ENCODE data around the gene NAV3. TPM values are rescaled to one million over a fixed set of nuclear protein-coding genes. Genes with fewer than 3 reads are reported as not detected.

Gene NAV3
- total RNA-seq, 2 experiments from 2014 or later, result not detected

GRCh38 chr12:78199926-78200325 lies 369.2 kb downstream of the NAV3 start:
- Mint-ChIP-seq H3K4me1 (no peaks in the 10 kb centered on the region), H3K27ac (no peak overlapping the region), H3K9me3 (peaks cover 5% of the 10 kb centered on the region), H3K27me3 (no peaks in the 10 kb centered on the region), H3K4me3 (no peak overlapping the region), H3K36me3 (ENCODE audit: low read depth) (no peaks in the 10 kb centered on the region)
- ChIA-PET CTCF (no interaction called here), POLR2A (no interaction called here)
- no peak for DNase-seq

DNA sequence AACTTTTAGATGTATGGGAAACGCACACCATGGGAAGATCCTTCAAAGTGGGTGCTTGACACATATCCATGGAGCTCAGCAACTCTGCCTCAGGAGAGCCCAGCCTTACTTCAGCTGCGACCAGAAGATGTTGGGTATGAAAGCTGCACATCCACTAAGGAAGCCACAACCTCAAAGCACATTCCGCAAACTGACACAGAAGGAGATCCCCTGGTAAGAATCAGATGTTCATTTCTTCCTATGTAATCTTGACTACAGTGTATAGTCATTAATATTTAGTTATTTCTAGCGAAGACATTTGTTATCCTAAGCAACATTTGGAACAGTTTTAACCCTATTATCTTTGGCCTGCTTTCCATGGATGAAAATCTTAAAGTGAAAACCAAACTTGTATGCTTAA lies 374.2 kb downstream of the NAV3 start:
- no peak overlapping the region for H3K4me3 Mint-ChIP-seq
- H3K9me3 Mint-ChIP-seq, result peaks cover 10% of the 10 kb centered on the region
- ChIA-PET POLR2A (no interaction called here), CTCF (no interaction called here)
- H3K27ac Mint-ChIP-seq, result no peak overlapping the region
- H3K27me3 Mint-ChIP-seq, result no peaks in the 10 kb centered on the region
- no peaks in the 10 kb centered on the region for H3K4me1 Mint-ChIP-seq
- H3K36me3 Mint-ChIP-seq (ENCODE audit: low read depth), result no peaks in the 10 kb centered on the region
- DNase-seq, result no peak

DNA sequence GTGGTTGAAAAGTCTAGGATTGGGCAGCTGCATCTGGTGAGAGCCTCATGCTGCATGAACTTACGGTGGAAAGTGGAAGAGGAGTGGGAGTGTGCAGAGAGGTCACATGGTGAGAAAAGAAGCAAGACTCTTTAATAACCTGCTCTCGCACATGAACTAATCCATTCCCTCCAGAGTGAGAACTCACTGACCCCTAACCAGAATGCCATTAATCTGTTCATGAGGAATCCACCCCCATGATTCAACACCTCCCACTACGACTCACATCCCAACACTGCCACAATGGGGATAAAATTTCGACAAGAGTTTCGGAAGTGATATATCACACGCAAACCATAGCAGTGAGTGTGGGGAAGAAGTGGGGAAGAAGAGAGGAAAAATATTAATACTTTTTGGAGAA lies 377.4 kb downstream of the NAV3 start:
- DNase-seq, result no peak

DNA sequence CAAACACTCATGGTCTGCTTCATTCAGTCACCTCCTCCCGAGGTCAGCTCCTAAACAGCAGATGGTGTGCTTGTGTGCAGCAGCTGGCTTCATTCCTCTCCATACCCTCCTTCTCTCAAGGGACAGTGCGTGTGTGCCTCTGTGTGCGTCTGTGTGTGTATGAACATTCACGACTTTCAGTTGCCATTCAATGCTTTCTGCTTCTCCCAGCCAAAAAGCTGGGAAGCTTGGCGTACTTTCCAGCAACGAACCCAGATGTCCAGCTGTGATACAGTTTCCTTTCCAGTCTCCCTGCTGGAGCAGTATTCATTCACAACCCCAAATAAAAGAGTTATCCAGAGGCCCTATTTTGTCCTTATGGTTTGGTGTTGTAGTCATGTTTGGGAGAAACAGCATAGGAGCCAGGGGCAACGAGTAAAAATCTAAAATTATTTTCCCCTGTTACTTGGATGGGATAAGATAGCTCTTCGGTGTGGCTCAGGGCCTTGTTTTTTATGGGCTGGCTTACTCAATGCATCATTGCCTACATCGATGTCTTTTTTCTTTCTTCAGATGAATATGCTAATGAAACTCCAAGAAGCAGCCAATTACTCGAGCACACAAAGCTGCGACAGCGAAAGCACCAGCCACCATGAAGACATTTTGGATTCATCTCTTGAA lies 379.3 kb downstream of the NAV3 start:
- ChIA-PET CTCF (no interaction called here), POLR2A (no interaction called here)
- H3K9me3 Mint-ChIP-seq, result peaks cover 7% of the 10 kb centered on the region
- no peak for DNase-seq
- no peak overlapping the region for H3K27ac Mint-ChIP-seq
- H3K27me3 Mint-ChIP-seq, result no peaks in the 10 kb centered on the region
- H3K4me3 Mint-ChIP-seq, result no peak overlapping the region
- no peaks in the 10 kb centered on the region for H3K36me3 Mint-ChIP-seq (ENCODE audit: low read depth)
- no peaks in the 10 kb centered on the region for H3K4me1 Mint-ChIP-seq

More for the DNA sequence above, 377.4 kb downstream of the NAV3 start:
- CTCF ChIA-PET, result no interaction called here
- Mint-ChIP-seq H3K4me3 (no peak overlapping the region), H3K27me3 (no peaks in the 10 kb centered on the region), H3K27ac (no peak overlapping the region), H3K4me1 (no peaks in the 10 kb centered on the region), H3K36me3 (ENCODE audit: low read depth) (no peaks in the 10 kb centered on the region), H3K9me3 (peaks cover 7% of the 10 kb centered on the region)
- POLR2A ChIA-PET, result no interaction called here

DNA sequence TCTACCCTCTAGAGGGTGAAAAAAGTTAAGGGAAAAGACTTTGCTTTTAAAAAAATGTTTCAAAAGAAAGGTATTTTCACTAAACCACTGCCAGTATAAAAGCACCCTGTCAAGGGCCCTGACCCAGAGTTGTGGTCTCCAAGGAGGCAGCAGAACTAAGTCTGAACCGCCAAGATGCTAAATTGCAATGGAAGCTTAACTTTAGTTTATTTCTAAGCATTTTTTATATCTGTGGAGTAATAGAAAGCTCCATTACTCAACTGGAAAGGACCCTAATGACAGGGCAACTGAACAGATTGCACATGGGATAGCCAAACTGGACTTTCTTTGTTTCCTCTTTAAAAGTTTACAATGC lies 379.8 kb downstream of the NAV3 start:
- Mint-ChIP-seq H3K4me1 (no peaks in the 10 kb centered on the region), H3K27me3 (no peaks in the 10 kb centered on the region), H3K4me3 (no peak overlapping the region), H3K36me3 (ENCODE audit: low read depth) (no peaks in the 10 kb centered on the region), H3K9me3 (peaks cover 7% of the 10 kb centered on the region), H3K27ac (no peak overlapping the region)
- no peak for DNase-seq
- ChIA-PET POLR2A (no interaction called here), CTCF (no interaction called here)

GRCh38 chr12:78210894-78211302 lies 380.2 kb downstream of the NAV3 start:
- no peak overlapping the region for H3K27ac Mint-ChIP-seq

GRCh38 chr12:78220811-78221210 lies 390.1 kb downstream of the NAV3 start:
- H3K36me3 Mint-ChIP-seq (ENCODE audit: low read depth), result no peaks in the 10 kb centered on the region
- H3K4me3 Mint-ChIP-seq, result no peak overlapping the region
- ChIA-PET POLR2A (no interaction called here), CTCF (no interaction called here)
- no peak overlapping the region for H3K27ac Mint-ChIP-seq
- H3K27me3 Mint-ChIP-seq, result no peaks in the 10 kb centered on the region
- no peaks in the 10 kb centered on the region for H3K4me1 Mint-ChIP-seq
- H3K9me3 Mint-ChIP-seq, result peaks cover 4% of the 10 kb centered on the region
- DNase-seq, result no peak

More at GRCh38 chr12:78210894-78211302, 380.2 kb downstream of the NAV3 start:
- DNase-seq, result no peak
- Mint-ChIP-seq H3K4me1 (no peaks in the 10 kb centered on the region), H3K27me3 (no peaks in the 10 kb centered on the region), H3K4me3 (no peak overlapping the region), H3K9me3 (peaks cover 7% of the 10 kb centered on the region), H3K36me3 (ENCODE audit: low read depth) (no peaks in the 10 kb centered on the region)
- ChIA-PET POLR2A (no interaction called here), CTCF (no interaction called here)

DNA sequence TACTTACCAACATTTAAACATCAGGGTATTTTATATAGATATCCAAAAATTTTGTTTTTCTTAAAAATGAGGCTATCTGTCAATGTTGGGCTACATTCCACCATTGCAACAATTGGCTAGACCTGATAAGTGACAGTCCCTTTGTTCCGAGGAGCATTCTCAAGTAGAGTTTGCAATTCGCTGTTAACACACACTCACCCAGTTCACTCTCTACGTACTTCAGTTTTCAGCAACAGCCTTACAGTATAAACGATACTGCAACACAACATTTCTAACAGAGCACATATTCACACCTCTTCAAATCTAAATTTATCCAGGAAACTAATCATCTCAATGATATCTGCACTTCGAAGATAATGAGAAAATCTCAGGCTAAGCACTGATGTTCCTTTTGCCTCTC lies 393.5 kb downstream of the NAV3 start:
- H3K4me1 Mint-ChIP-seq, result no peaks in the 10 kb centered on the region
- ChIA-PET CTCF (no interaction called here), POLR2A (no interaction called here)
- H3K9me3 Mint-ChIP-seq, result peaks cover 6% of the 10 kb centered on the region
- H3K27me3 Mint-ChIP-seq, result no peaks in the 10 kb centered on the region
- no peaks in the 10 kb centered on the region for H3K36me3 Mint-ChIP-seq (ENCODE audit: low read depth)
- H3K27ac Mint-ChIP-seq, result no peak overlapping the region
- H3K4me3 Mint-ChIP-seq, result no peak overlapping the region
- no peak for DNase-seq

GRCh38 chr12:78226763-78227162 lies 396.1 kb downstream of the NAV3 start:
- Mint-ChIP-seq H3K27me3 (no peaks in the 10 kb centered on the region), H3K27ac (no peak overlapping the region), H3K4me3 (no peak overlapping the region), H3K4me1 (no peaks in the 10 kb centered on the region), H3K9me3 (peaks cover 6% of the 10 kb centered on the region), H3K36me3 (ENCODE audit: low read depth) (no peaks in the 10 kb centered on the region)
- ChIA-PET POLR2A (no interaction called here), CTCF (no interaction called here)
- DNase-seq, result no peak

DNA sequence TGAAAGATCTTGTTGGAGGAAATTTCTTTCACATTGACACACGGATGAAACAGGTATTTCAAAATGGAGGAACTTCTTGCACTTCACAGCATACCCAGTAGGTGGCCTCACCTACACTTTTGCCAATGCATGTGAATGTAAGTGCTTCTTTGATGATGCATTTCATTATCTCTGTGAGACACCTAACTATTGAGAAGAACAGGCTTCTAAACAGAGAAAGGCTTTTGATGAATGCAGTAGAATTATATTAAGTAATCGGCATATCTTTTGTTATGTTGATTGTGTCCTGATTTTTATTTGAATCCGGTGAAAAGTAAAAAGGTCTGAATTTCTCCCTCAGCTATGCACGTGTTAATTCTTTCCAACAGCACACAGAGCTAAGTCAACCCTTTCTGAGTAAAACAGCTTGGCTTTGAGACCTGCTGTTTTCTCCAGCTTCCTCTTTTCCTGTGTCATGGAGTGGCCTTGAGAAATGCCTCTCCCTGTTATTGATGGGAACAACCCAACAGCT lies 399.0 kb downstream of the NAV3 start:
- Mint-ChIP-seq H3K4me1 (no peaks in the 10 kb centered on the region), H3K4me3 (no peak overlapping the region), H3K27ac (no peak overlapping the region), H3K9me3 (peaks cover 2% of the 10 kb centered on the region), H3K36me3 (ENCODE audit: low read depth) (no peaks in the 10 kb centered on the region), H3K27me3 (no peaks in the 10 kb centered on the region)
- CTCF ChIA-PET, result no interaction called here
- POLR2A ChIA-PET, result no interaction called here
- DNase-seq, result peak; percentile 16

GRCh38 chr12:78232756-78233155 lies 402.1 kb downstream of the NAV3 start:
- H3K4me1 Mint-ChIP-seq, result no peaks in the 10 kb centered on the region
- POLR2A ChIA-PET, result no interaction called here
- no peak overlapping the region for H3K4me3 Mint-ChIP-seq
- DNase-seq, result no peak
- H3K9me3 Mint-ChIP-seq, result peaks cover 6% of the 10 kb centered on the region
- no peaks in the 10 kb centered on the region for H3K36me3 Mint-ChIP-seq (ENCODE audit: low read depth)
- H3K27me3 Mint-ChIP-seq, result no peaks in the 10 kb centered on the region
- CTCF ChIA-PET, result no interaction called here
- H3K27ac Mint-ChIP-seq, result no peak overlapping the region

GRCh38 chr12:78236264-78236663 lies 405.6 kb downstream of the NAV3 start:
- POLR2A ChIA-PET, result no interaction called here
- H3K36me3 Mint-ChIP-seq (ENCODE audit: low read depth), result no peaks in the 10 kb centered on the region
- DNase-seq, result no peak
- peaks cover 6% of the 10 kb centered on the region for H3K9me3 Mint-ChIP-seq
- CTCF ChIA-PET, result no interaction called here
- no peaks in the 10 kb centered on the region for H3K27me3 Mint-ChIP-seq
- no peak overlapping the region for H3K27ac Mint-ChIP-seq
- H3K4me1 Mint-ChIP-seq, result no peaks in the 10 kb centered on the region
- no peak overlapping the region for H3K4me3 Mint-ChIP-seq

- ChIA-PET POLR2A (no interaction called here), CTCF (no interaction called here)
- Mint-ChIP-seq H3K4me3 (no peak overlapping the region), H3K27me3 (no peaks in the 10 kb centered on the region), H3K27ac (no peak overlapping the region), H3K4me1 (no peaks in the 10 kb centered on the region), H3K9me3 (peaks cover 6% of the 10 kb centered on the region), H3K36me3 (ENCODE audit: low read depth) (no peaks in the 10 kb centered on the region)
- no peak for DNase-seq
Observed at GRCh38 chr12:78239544-78239943, 408.9 kb downstream of the NAV3 start.

DNA sequence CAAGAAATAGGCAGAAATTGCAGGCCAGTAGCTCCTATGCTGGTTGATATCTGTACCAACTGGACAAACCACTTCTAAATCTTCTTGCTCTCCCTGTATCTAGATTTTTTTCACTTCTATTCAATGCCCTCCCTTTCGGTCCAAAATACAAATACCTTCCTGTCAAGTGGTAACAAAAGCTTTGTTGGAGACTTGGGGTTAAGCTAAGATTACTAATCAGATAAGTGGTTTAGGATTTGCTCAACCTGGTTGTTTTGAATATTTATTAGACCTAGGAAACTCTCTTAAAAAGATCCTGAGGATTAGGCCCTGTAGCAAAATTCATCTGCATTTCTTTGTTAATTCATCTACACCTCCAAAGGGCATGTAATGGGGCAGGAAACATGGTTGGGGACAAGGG lies 410.1 kb downstream of the NAV3 start:
- no peaks in the 10 kb centered on the region for H3K9me3 Mint-ChIP-seq
- H3K36me3 Mint-ChIP-seq (ENCODE audit: low read depth), result no peaks in the 10 kb centered on the region
- no peak for DNase-seq
- no peak overlapping the region for H3K4me3 Mint-ChIP-seq
- no peaks in the 10 kb centered on the region for H3K4me1 Mint-ChIP-seq
- CTCF ChIA-PET, result no interaction called here
- H3K27me3 Mint-ChIP-seq, result no peaks in the 10 kb centered on the region
- POLR2A ChIA-PET, result no interaction called here
- no peak overlapping the region for H3K27ac Mint-ChIP-seq

DNA sequence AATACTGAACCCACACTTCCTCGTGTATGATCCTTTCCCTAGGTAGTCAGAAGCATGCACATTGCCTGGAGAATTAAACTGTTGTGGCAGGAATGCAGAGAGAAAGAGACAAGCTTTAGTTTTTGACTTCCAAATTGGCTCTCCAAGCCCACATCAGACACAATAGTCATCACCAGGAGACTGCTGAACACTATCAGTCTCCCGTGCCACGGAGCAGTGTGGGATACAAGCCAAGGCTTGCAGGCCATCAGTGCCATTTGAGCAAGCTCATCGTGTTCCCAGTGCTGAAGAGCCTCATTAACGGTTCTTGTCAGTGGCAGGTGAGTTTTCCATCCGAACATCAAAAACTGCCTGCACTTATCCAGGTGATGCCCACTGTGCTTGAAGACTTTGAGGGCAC lies 410.8 kb downstream of the NAV3 start:
- DNase-seq, result no peak
- H3K36me3 Mint-ChIP-seq (ENCODE audit: low read depth), result no peaks in the 10 kb centered on the region
- no peak overlapping the region for H3K27ac Mint-ChIP-seq
- ChIA-PET CTCF (no interaction called here), POLR2A (no interaction called here)
- H3K4me3 Mint-ChIP-seq, result no peak overlapping the region
- no peaks in the 10 kb centered on the region for H3K9me3 Mint-ChIP-seq
- no peaks in the 10 kb centered on the region for H3K27me3 Mint-ChIP-seq
- H3K4me1 Mint-ChIP-seq, result no peaks in the 10 kb centered on the region

Measured in activated CD4-positive, alpha-beta memory T cell treated with anti-CD3 and anti-CD28 coated beads, Interleukin-2, amount 10 ng/mL, durations not matched to agents 7 days and 5 days (primary cell).